Left kidney (tissue), 2 donors: ENCODE measurements around the gene LETMD1. TPM values are rescaled to one million over a fixed set of nuclear protein-coding genes. Genes with fewer than 3 reads are reported as not detected.

Source experiments
- DNase-seq: peaks from one replicate; pipeline ENCODE4 v3.0.0-alpha.2; 2013
- polyA plus RNA-seq: library from polyadenylated mRNA; unstranded; fragments of 120-200 nt; gene quantifications from one replicate; pipeline ENCODE4 v1.2.1, GENCODE V29; 2013; ENCODE audit not compliant: insufficient read length

The LETMD1 gene
- polyA plus RNA-seq, 1 donor = 153 TPM

GRCh38 chr12:51023625-51024382 is 24.3 kb upstream of the LETMD1 start:
- no peak for DNase-seq

- DNase-seq = no peak
Measured at GRCh38 chr12:51025338-51025835, 22.7 kb upstream of the LETMD1 start.

- DNase-seq = peak; percentile 94
Measured at GRCh38 chr12:51025836-51026638, 22.1 kb upstream of the LETMD1 start, which contains the start of gene SLC11A2. Gene SLC11A2, minus strand, starts transcription at chr12:51026384. Its CDS starts 15,656 bp downstream, at chr12:51010728.

DNA sequence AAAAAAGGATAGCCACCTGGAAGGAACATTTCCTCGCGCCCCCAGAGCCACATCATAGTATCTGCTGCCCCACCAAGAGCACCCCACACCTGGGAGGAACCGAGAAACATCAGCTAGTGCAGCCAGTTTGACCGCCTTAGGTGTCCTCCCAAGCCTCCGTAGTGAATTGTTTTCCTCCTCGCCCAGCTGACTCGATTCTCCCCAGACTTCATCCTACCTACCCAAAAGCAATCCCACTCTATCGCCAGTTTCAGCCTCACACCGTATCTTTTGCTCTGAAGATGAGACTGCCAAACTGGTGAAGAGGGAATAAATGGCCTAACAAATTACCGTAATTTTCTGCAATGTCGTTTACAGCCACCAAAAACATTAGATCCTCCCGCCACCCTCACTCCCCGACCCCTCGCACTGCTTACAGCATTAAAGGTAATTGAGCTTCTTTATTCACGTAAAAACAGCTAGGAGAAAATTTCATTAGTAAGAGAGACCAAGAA is 20.7 kb upstream of the LETMD1 start:
- DNase-seq = no peak

- DNase-seq = no peak
Measured at GRCh38 chr12:51028126-51028812, 19.9 kb upstream of the LETMD1 start.

- no peak for DNase-seq
Measured at GRCh38 chr12:51028813-51029150, 19.3 kb upstream of the LETMD1 start.

DNA sequence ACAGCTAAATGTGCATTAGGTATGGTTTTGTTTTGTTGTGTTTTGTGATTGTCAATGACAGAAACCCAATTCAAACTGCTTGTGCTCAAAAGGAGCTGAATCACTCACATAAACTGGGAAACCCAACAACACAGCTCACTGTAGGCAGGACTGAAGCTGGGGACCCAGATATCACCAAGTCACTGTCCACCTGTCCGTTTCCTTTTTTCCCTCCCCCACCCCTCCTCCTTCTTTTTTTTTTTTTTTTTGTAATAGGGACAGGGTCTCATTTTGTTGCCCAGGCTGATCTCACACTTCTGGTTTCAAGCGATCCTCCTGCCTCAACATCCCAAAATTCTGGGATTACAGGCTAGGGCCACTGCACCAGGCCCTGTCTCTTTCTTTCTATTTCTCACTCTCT is 15.1 kb upstream of the LETMD1 start:
- no peak for DNase-seq

DNA sequence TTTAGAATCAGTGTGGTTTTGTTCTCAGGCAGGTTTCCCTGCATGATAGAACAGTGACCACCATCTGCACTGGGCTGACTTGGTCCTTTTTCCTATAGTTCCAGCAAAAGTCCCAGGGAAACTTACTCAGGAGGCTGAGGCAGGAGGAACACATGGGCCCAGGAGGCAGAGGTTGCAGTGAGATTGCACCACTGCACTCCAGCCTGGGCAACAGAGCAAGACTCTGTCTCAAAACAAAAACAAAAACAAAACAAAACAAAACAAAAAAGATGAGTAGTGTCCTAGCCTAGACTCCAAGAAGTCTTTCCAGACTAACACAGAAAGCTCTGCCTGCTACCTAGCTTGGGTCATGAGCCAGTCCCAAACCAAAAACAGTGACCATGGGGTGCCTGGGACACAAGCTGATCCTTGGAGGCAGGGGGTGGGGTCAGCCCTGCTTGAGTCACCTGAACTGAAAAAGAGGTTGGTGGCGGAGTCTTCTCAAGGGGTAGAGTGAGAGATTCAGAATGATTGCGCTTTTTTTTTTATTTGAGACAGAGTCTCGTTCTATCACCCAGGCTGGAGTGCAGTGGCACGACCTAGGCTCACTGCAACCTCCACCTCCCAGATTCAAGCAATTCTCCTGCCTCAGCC is 14.6 kb upstream of the LETMD1 start:
- DNase-seq = no peak

GRCh38 chr12:51036279-51036678 is 11.8 kb upstream of the LETMD1 start:
- DNase-seq = no peak

DNA sequence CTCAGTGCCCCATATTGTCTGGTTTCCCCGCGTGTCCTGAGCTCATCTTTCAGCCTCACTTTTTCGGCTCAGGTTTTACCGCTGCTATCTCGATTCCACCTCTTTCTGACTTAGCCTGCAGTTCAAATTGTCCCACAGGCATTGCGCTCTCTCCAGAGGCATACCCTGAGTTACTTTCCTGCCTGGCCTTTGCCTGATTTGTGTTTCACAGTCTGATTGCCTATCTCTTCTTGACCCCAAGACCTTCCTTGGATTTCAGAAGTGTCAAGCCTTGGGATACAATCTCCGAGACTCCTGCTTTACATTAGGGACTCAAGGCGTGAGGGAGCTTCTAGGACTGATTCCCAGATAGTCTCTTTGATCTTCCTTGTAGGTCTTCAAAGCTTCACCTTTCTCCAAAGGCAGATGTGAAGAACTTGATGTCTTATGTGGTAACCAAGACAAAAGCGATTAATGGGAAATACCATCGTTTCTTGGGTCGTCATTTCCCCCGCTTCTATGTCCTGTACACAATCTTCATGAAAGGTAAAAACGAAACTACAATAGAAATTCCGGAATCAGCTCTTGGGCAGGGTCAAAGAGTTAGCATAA is 629 bp downstream of the LETMD1 start:
- no peak for DNase-seq

GRCh38 chr12:51049525-51049924 is 1.4 kb downstream of the LETMD1 start:
- no peak for DNase-seq

DNA sequence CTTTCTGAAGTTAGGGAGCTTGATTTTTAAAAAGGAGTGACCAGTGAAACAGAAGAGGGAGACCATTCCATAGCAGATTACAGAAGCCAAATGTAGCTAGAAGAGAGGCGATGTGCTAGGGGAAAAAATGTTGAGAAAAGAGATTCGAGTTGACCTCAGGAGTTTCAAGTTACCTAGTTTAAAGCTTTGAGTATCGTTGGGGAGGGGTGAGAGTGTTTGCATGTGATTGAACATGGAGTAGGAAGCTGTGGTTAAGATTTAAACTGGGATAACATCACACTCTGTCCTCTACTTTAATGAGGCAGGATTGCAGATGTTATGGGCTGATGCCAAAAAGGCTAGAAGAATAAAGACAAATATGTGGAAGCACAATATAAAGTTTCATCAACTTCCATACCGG is 3.7 kb downstream of the LETMD1 start:
- peak; percentile 46 for DNase-seq

DNA sequence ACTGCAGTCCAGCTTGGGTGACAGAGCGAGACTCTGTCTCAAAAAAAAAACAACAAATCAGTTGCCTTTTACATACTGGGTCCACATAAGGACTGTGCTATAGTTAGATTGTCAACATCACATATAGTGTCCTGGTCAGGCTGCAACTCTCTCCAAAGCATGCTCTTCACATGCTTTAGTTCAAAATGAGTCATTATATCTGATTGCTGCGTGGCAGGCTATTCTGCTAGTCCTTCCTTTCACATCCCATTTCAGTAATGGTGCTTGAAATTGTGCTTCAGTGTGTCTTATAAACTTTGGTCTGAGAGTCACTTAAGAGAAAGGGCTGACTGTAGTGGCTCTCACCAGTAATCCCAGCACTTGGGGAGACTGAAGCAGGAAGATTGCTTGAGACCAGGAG is 6.9 kb downstream of the LETMD1 start:
- DNase-seq = no peak

DNA sequence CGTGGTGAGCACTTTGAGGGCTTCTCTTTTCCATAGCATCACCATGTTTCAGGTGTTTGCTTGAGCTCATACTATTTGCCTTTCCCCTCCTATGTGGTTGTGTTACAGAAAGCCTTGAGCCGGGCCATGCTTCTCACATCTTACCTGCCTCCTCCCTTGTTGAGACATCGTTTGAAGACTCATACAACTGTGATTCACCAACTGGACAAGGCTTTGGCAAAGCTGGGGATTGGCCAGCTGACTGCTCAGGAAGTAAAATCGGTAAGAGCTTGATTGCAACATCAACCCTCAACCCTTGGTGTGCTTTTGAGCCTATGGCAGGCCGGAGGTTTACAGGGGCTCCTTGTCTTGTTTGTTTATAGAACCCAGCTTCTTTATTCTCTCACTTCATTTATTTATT is 8.1 kb downstream of the LETMD1 start:
- DNase-seq = no peak

GRCh38 chr12:51059086-51059485 is 11.0 kb downstream of the LETMD1 start:
- DNase-seq = no peak

DNA sequence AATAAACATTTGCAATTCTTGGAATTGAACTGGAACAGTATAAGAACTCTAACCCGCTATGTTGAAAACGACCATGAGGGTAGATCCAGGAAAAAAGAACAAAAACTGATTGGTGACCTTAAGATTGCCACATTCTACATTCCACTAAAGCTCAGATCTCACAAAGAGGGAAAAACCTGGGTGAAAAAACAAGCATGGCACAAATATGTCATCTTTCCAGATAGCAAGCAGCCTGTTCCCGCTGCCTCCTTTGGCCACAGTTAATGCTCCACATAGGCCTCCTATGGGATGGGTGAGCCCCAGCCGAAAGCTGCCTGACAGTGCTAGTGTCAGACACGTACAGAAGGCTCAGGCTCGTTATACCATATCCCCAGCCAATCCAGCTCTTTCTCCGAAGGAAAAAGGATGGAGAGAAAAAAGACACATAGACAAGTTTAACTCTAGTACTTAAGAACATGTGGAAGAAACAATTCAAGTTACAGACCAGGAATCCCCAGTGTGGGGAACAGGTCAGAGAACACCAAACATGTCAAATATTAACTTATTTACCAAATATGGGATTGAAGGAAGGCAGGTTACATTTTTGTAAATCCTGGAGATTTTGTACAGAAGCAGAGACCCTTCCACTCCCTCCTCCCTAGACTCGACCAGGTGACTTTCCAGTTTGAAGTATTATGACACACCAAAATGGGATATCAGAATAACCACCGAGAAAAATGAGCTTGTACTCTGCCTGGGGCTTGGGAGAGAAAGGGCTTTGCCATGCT is 14.7 kb downstream of the LETMD1 start:
- DNase-seq = no peak

DNA sequence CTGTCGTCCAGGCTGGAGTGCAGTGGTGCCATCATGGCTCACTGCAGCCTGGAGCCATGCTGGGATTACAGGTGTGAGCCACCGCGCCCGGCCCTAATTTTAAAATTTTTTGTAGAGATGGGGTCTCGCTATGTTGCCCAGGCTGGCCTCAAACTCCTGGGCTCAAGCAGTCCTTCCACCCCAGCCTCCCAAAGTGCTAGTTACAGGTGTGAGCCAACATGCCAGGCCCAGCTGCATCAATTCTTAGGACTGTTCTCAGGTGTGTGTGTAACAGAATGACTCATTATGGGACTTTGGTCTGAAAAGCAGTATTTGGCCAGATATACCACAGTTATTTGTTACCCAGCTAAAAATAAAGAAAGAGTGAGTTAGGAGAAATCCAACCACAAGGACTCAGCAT is 17.4 kb downstream of the LETMD1 start:
- DNase-seq = no peak

GRCh38 chr12:51067229-51067628 is 19.1 kb downstream of the LETMD1 start:
- no peak for DNase-seq

- DNase-seq = no peak
Measured at GRCh38 chr12:51067771-51068170, 19.6 kb downstream of the LETMD1 start.

GRCh38 chr12:51070004-51070403 is 21.9 kb downstream of the LETMD1 start:
- DNase-seq = no peak

DNA sequence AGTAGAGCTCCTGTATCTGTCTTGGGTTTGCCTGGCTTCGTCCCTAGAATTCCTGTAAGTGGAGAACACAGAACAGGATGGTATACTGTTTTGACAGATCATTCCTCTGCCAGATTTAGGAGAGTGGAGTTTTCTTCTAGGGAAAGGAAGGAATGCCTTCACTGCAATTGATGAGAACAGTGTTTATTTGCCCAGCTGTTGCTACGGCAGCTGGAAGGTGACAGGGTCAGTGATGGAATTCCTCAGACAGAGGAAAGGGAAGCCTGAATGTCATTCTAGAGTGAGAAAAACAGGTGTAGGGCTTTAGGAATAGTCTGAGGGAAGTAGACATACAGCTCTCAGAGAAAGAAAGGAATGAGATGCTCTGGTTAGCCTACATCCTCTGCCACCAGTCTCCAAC is 23.5 kb downstream of the LETMD1 start:
- DNase-seq = no peak
